Measurements from ENCODE around the gene TH.

GRCh38 chr11:2148595-2148994, 23.0 kb downstream of the TH start:
- no peak for TF ChIP-seq CTCF (IDR thresholded peaks at IDR 0.05)
- no peak for TF ChIP-seq POLR2AphosphoS5 (IDR thresholded peaks at IDR 0.05)
- TF ChIP-seq EP300 (IDR thresholded peaks at IDR 0.05) = no peak
- no peak for TF ChIP-seq POLR2A (IDR thresholded peaks at IDR 0.05)

All from suprapubic skin (tissue), 4 donors.